CD1c-positive myeloid dendritic cell (primary cell): ENCODE measurements around the gene ANO4.
"Not testable (repeated sequence)": the region's sequence is repeated elsewhere in the genome, so short reads cannot be mapped to it uniquely, and the experiment has no call there.

Experiments
- DNase-seq: peaks from one replicate; pipeline ENCODE4 v3.0.0-alpha.2; 2016; ENCODE audit errors: extremely low spot score

ANO4 gene

GRCh38 chr12:101042211-101042610 lies 247.6 kb downstream of the ANO4 start:
- no peak for DNase-seq

GRCh38 chr12:101044512-101045059 lies 250.0 kb downstream of the ANO4 start:
- no peak for DNase-seq

DNA sequence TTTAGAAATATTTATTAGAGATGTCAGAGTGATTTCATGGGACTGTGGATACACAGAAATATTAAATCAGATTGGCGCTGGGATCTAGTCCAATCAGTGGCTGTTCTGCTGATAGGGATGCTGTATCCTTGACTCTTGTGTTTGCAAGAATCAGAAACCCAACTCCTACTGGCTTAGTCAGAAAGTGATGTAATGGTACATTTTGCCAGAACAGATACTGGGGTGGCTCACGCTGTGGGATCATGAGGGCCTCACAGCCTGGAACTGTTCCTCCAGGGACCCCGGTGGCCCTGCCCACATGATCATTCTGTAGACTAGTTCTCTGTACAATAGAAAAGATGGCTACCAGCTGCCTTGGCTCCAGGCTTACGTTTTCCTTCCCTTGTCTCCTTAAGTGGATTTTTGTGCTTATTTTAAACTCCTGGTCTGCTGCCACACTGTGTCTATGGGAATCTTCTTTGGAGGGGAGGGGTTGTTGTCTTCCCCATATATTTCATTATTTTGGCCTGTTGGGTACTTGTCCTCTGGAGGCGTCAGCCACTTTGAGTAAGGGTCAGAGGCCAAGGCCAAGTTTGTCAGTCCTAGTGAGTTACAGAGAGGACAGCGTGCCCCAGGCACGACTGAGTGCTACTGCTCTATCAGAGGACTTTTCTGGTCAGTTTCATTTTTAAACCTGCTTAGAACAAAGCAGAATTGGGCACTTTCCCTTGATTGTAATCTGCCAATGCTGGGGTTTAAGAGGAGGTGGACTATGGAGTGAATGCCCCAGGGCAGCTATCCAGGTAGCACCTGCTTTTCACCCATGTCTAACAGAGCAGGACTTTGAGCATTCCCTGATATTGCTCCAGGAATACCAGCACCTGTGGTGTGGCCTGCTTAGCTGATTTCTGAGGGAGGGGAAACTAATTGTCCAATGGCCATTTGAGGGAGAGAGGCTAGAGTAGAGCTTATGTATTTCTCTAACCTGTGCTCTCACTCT lies 251.2 kb downstream of the ANO4 start:
- no peak for DNase-seq

GRCh38 chr12:101047652-101048051 lies 253.1 kb downstream of the ANO4 start:
- DNase-seq = no peak

GRCh38 chr12:101050631-101051030 lies 256.1 kb downstream of the ANO4 start:
- no peak for DNase-seq

DNA sequence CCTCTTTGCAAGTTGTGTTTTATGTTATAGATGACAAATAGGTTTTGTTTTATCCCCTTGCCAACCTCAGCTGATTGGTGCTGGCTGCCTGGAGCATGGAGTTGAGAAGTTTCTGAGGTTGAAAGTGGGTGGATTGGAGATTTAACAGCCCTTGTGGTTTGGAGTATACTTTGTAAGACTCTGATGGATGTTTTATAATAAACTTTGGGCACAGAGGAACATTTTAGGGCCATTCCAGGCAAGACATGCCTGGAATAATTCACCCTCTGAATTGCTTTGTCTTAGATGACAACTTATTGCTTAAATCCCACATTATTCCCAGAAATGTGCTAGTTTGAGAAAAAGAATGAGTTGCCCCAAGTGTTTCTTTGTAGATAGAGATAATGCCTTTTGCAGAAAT lies 256.6 kb downstream of the ANO4 start:
- no peak for DNase-seq

GRCh38 chr12:101051901-101052550 lies 257.4 kb downstream of the ANO4 start:
- DNase-seq = no peak

GRCh38 chr12:101053203-101053602 lies 258.6 kb downstream of the ANO4 start:
- DNase-seq = no peak

GRCh38 chr12:101055940-101056339 lies 261.4 kb downstream of the ANO4 start:
- DNase-seq = no peak

- not testable (repeated sequence) for DNase-seq
Observed at GRCh38 chr12:101062508-101062907, 267.9 kb downstream of the ANO4 start.

- no peak for DNase-seq
Observed at GRCh38 chr12:101064721-101065120, 270.1 kb downstream of the ANO4 start.

DNA sequence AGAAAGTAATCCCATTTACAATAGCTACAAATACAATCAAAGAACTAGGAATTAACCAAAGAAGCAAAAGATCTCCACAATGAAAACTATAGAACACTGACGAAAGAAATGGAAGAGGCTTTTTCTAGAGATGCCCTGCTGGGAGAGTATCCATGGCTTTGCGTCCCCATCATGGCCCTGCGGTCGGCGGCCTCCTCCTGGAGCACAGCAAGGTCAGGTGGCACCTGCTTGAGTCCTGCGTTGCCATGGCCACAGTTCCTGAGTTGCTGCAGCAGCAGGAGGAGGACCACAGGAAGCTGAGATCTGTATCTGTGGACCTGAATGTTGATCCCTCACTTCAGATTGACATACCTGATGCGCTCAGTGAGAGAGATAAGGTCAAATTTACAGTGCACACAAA lies 271.9 kb downstream of the ANO4 start:
- DNase-seq = no peak

GRCh38 chr12:101068402-101068801 lies 273.8 kb downstream of the ANO4 start:
- no peak for DNase-seq

DNA sequence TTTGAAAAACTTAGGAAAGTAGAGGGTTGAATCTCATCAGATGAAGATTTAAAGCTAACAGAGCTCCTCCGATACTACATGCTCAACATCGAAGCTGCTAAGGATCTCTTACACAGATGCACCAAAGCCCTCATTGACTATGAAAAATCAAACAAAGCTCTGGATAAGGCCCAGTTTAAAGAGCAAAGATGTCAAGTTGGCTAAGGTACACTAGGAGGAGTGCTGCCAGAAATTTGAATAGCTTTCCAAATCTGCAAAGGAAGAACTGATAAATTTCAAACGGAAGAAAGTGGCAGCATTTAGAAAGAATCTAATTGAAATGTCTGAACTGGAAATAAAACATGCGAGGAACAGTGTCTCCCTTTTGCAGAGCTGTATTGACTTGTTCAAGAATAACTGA lies 274.3 kb downstream of the ANO4 start:
- DNase-seq = no peak

DNA sequence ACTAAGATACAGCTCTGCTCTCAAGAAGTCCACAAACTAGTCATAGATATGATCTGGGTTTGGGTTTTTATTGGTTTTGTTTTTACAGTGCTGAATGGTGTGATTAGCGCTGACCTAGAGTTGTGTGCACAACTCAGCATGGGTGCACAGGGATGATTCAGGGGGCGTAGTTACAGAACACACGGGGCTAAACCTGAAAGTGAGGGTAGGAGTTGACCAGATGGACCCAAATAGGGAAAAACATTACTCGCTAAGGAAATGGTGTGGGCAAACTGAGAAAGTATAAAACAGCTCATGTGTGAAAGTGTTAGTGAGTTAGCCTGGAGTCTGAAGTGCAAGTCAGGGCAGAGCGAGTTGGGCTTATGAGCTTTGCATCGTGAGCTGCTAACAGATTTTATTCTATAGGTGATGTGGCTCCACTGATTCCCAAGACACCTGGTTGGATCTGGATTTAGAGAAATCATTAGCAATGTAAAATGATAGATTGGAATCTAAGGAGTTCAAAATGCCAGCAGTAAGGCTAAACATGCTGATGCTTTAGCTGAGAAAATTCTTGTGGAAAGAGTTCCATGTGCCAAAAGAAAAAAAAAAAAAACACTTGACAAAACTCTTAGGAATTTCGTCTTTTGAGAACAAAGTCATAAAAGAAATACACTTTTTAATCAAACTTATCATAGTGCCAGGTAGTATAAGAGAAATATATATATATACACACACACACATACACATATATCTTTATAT lies 280.5 kb downstream of the ANO4 start:
- DNase-seq = no peak

DNA sequence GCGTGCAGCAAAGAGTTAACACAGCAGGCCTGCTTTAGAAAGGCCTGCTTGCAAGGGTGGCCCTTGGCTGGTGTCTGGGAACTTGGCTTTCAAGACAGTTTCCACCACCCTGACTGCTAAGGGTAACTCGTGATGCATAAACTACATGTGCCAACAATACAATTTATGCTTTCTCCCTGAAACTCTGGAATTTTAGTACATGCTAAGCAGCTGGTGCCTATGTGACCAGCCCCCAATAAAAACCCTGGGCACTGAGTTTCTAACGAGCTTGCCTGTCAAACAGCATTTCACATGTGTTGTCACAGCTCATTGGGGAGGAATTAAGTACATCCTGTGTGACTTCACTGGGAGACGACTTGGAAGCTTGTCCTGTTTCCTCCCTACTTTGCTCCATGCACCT lies 282.3 kb downstream of the ANO4 start:
- DNase-seq = no peak

DNA sequence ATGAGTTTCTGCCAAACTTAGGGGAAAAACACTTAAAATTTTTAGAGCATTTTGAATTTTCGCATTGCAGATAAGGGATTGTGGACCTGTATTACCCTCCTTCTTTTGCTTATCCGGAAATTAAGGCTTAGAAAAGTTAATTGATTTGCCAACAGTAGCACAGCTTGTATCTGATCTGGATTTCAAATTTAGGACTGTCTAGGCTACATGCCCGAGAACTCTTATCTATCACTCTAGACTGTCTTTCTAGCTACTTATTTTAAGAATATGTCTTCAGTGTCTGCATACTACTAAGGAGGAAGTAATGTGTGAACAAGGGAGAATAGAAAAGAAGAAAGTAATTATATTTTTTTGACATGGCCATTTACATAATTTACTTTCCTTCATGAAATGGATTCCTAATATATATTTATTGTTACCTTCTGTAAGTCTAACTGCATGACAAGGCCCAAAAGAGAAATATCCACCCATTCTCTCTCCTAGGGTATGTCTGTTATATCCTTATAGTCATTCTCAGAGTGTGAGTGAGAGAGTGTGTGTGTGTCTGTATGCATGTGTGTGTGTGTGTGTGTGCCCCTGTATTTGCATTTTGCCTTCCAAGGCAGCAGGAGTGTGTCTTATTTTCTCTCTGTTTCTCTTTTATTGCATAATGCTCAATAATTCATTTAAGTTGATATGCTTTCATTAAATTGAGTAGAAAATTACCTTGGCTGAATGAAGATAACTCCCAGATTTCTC lies 283.4 kb downstream of the ANO4 start:
- no peak for DNase-seq

- no peak for DNase-seq
Observed at GRCh38 chr12:101078536-101079285, 284.1 kb downstream of the ANO4 start.

DNA sequence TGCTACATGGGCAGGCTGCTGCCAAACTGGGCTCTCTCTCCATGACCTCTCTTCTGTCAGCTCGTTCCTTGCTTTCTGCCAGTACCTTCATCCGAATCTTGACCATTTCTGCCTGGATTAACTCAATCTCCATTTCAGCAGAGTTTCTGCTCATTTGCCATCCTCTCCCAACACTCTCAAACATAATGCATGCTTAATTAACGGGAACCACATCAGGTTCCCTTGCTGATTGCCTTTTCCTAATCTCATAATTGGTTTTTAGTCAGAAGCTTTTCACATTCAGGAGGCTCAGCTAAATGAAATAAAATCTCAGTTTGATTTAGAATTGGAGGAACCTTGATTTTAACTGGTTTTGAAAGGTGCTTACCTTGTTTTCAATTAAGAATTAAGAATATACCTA lies 288.1 kb downstream of the ANO4 start:
- DNase-seq = no peak

DNA sequence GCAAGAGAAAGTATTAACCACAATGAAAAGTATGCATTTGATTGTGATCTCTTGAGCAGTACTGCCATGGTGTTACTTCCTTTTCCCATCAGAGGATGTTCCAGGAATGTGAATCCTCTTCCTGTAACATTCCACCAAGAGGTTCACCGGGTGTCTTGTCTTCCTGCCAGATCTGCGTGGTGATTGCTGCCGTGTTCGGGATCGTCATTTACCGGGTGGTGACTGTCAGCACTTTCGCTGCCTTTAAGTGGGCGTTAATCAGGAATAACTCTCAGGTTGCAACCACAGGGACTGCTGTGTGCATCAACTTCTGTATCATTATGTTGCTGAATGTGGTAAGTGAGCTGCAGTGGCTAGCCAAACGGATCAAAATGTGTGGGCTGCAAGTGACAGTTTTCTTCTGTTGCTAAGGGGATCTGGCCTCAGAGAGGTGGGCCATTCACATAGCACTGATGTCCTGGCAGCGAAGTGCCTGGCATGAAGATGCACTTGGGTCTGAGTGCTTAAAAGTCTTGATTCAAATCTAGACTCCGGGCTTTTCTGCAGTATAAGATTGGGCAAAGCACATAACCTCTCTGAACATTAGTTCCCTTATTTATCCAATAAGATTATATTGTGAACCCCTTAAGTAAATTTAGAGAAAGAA lies 292.0 kb downstream of the ANO4 start:
- no peak for DNase-seq
